Osteoblast (primary cell): Measurements from ENCODE around the gene HMOX1. TPM values are rescaled to one million over a fixed set of nuclear protein-coding genes. Genes with fewer than 3 reads are reported as not detected.

Source experiments
- DNase-seq: peaks from one replicate; pipeline ENCODE4 v3.0.0; 2011; ENCODE audit warnings: low spot score, mixed read lengths; ENCODE audit not compliant: insufficient read length; ENCODE audit errors: missing footprints
- H2AFZ ChIP-seq: 2 replicates; pipeline ENCODE4 v1.6.0; 2011; ENCODE audit warnings: mild to moderate bottlenecking, low read length
- H3K27ac ChIP-seq: 2 replicates; pipeline ENCODE4 v1.5.1; 2011; ENCODE audit warnings: mild to moderate bottlenecking, low read depth, low read length, moderate library complexity
- H3K27me3 ChIP-seq: 2 replicates; pipeline ENCODE4 v1.6.0; 2012; ENCODE audit warnings: mild to moderate bottlenecking, control low read depth, inconsistent platforms, low read length, moderate library complexity; ENCODE audit not compliant: insufficient read depth
- H3K36me3 ChIP-seq: 2 replicates; pipeline ENCODE4 v1.5.1; 2011; ENCODE audit warnings: mild to moderate bottlenecking, low read length, control low read depth, moderate library complexity; ENCODE audit not compliant: insufficient read depth
- H3K4me1 ChIP-seq: 2 replicates; pipeline ENCODE4 v1.5.1; 2011; ENCODE audit warnings: mild to moderate bottlenecking, low read length, control low read depth, moderate library complexity; ENCODE audit not compliant: insufficient read depth
- H3K4me2 ChIP-seq: 2 replicates; pipeline ENCODE4 v1.6.0; 2011; ENCODE audit warnings: mild to moderate bottlenecking, low read length; ENCODE audit not compliant: insufficient read depth
- H3K4me3 ChIP-seq: fragments of 200-600 bp; sonication (generic); 3 replicates; pipeline ENCODE4 v1.5.1; 2012; ENCODE audit warnings: mild to moderate bottlenecking, low read length, inconsistent platforms; ENCODE audit not compliant: insufficient read depth
- H3K79me2 ChIP-seq: 2 replicates; pipeline ENCODE4 v1.6.0; 2012; ENCODE audit warnings: mild to moderate bottlenecking, low read length, control low read depth, inconsistent platforms; ENCODE audit not compliant: insufficient read depth
- H3K9me3 ChIP-seq: 2 replicates; pipeline ENCODE4 v1.5.1; 2011; ENCODE audit warnings: low read depth, low read length, control low read depth
- H4K20me1 ChIP-seq: 2 replicates; pipeline ENCODE4 v1.6.0; 2012; ENCODE audit warnings: mild to moderate bottlenecking, low read length, control low read depth; ENCODE audit not compliant: insufficient read depth
- total RNA-seq: library from RNA; depleted of rRNA; stranded (reverse); fragments of >200 nt; gene quantifications from 2 replicates; pipeline ENCODE4 v1.2.3, GENCODE V29; 2012
- TF ChIP-seq, protein P1 (sequence below): IDR thresholded peaks from 2 replicates; pipeline ENCODE4 v1.5.1; 2011; ENCODE audit warnings: mild to moderate bottlenecking, low read depth, low read length, moderate library complexity; ENCODE audit errors: extremely low read depth

The HMOX1 gene
- total RNA-seq, 1 donor = 475 TPM

DNA sequence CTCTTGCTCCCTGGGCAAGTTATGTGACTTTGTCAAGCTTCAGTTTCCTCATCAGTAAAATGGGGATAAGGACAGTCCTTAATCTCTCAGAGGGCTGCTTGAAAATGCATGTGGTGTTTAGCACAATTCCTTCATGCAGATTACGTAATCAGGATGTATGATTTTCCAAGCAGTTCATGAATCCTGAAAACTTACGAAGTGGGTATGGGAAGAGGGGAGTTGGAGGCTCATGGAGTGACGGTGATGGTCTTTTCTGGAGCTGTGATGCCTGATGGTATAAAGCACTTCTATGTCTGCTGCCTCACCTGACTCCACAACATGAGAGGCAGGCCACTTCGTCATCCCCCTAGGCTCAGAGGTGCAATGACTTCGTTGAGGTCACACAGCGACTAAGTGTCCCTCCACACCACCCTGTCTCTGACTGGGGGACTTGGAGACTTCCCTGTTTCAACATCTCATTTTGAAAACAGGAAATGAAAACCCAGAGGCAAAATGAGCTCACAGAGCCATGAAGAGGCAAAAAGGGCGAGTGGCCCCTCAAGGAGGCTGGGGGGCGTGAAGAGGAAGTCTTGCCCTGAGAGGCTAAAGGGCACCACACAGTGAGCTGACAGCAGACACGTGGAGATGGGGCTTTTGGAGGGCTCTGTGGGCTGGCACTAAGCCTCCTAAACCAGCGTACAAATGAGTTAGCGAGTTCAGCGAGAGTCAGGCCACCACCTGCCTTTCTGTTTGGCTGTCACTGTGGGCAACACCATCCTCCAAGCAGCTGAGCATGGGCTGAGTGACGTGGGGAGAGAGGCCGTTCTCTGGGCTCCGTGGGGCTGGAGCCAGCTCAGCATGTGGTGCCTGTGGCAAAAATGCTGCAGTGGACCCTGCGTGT, 29.1 kb downstream of the HMOX1 start:
- Histone ChIP-seq H3K36me3 (peaks cover 29% of the 10 kb centered on the region), H3K27me3 (no peaks in the 10 kb centered on the region), H3K79me2 (no peaks in the 10 kb centered on the region), H4K20me1 (no peaks in the 10 kb centered on the region), H3K4me1 (no peaks in the 10 kb centered on the region), H3K4me2 (no peak overlapping the region), H3K27ac (no peak overlapping the region), H3K9me3 (no peaks in the 10 kb centered on the region), H2AFZ (no peak overlapping the region), H3K4me3 (no peak overlapping the region)
- peak; percentile 61 for DNase-seq
- TF ChIP-seq, protein P1, sequence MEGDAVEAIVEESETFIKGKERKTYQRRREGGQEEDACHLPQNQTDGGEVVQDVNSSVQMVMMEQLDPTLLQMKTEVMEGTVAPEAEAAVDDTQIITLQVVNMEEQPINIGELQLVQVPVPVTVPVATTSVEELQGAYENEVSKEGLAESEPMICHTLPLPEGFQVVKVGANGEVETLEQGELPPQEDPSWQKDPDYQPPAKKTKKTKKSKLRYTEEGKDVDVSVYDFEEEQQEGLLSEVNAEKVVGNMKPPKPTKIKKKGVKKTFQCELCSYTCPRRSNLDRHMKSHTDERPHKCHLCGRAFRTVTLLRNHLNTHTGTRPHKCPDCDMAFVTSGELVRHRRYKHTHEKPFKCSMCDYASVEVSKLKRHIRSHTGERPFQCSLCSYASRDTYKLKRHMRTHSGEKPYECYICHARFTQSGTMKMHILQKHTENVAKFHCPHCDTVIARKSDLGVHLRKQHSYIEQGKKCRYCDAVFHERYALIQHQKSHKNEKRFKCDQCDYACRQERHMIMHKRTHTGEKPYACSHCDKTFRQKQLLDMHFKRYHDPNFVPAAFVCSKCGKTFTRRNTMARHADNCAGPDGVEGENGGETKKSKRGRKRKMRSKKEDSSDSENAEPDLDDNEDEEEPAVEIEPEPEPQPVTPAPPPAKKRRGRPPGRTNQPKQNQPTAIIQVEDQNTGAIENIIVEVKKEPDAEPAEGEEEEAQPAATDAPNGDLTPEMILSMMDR = no peak

DNA sequence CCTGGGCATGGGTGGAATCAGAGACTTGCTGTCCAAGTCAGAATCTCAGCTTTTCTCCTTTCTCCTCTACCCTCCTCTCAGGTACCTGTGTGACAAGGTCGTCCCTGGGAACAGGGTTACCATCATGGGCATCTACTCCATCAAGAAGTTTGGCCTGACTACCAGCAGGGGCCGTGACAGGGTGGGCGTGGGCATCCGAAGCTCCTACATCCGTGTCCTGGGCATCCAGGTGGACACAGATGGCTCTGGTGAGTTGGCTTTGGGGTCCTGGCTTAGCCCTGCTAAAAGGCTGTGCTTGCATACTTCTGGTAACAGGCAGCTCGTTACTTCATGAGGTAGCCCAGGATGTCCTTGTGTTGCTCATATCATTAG, 29.8 kb downstream of the HMOX1 start:
- H3K9me3 ChIP-seq = no peaks in the 10 kb centered on the region
- DNase-seq = no peak
- peaks cover 30% of the 10 kb centered on the region for H3K36me3 ChIP-seq
- no peak overlapping the region for H2AFZ ChIP-seq
- H3K27ac ChIP-seq = no peak overlapping the region
- no peaks in the 10 kb centered on the region for H4K20me1 ChIP-seq
- TF ChIP-seq, protein P1 = no peak
- H3K79me2 ChIP-seq = no peaks in the 10 kb centered on the region
- H3K4me2 ChIP-seq = no peak overlapping the region
- H3K4me1 ChIP-seq = no peaks in the 10 kb centered on the region
- H3K4me3 ChIP-seq = no peak overlapping the region
- no peaks in the 10 kb centered on the region for H3K27me3 ChIP-seq

DNA sequence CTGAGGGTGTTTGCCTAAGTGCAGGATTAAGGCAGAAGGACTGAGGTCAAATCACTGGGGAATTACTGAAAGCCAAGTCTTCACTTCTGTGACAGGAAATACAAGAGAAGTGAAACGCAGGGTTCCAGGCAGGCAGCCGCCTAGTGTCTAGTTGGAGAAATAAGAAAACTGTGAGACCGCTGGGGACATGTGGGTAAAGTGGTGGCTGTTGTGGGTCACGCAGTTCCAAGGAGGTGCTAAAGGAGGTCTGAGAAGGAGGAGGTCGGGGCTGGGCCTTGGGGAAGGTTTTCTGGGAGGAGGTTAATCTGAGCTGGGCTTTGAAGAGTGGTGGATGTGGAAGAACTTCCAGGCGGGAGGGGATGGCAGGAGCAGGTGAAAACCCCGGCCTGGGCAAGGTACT, 30.2 kb downstream of the HMOX1 start:
- TF ChIP-seq, protein P1 = no peak
- no peaks in the 10 kb centered on the region for H3K9me3 ChIP-seq
- H3K27ac ChIP-seq = no peak overlapping the region
- peaks cover 34% of the 10 kb centered on the region for H3K36me3 ChIP-seq
- H2AFZ ChIP-seq = no peak overlapping the region
- H4K20me1 ChIP-seq = no peaks in the 10 kb centered on the region
- peak; percentile 46 for DNase-seq
- no peak overlapping the region for H3K4me3 ChIP-seq
- H3K27me3 ChIP-seq = no peaks in the 10 kb centered on the region
- H3K79me2 ChIP-seq = no peaks in the 10 kb centered on the region
- H3K4me1 ChIP-seq = no peaks in the 10 kb centered on the region
- no peak overlapping the region for H3K4me2 ChIP-seq

DNA sequence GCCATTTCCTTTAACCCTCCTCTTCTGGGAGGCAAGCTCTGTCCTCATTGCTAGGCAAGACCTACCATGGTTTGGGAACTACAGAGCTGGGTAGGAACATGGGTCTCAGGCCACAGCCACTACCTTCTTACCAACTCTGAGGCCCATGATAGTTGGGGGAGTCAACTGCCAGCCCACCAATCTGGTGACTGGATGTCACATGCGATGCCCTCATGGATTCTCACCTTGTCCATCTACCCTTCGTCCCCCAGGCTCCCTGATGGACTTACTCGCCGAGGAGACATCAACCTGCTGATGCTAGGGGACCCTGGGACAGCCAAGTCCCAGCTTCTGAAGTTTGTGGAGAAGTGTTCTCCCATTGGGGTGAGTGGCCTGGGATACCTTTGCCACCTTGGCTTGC, 32.7 kb downstream of the HMOX1 start:
- Histone ChIP-seq H3K4me1 (peaks cover 3% of the 10 kb centered on the region), H3K27ac (no peak overlapping the region), H2AFZ (no peak overlapping the region), H3K9me3 (no peaks in the 10 kb centered on the region), H3K4me3 (no peak overlapping the region), H3K79me2 (no peaks in the 10 kb centered on the region), H3K27me3 (no peaks in the 10 kb centered on the region), H3K36me3 (peaks cover 26% of the 10 kb centered on the region), H4K20me1 (no peaks in the 10 kb centered on the region), H3K4me2 (no peak overlapping the region)
- TF ChIP-seq, protein P1 = no peak
- no peak for DNase-seq
